Left ventricle myocardium inferior (tissue), 1 donor: ENCODE results near the gene EEF2. TPM values are rescaled to one million over a fixed set of nuclear protein-coding genes. Genes with fewer than 3 reads are reported as not detected.
"Not testable (repeated sequence)": the region's sequence is repeated elsewhere in the genome, so short reads cannot be mapped to it uniquely, and the experiment has no call there.

Experiments
- DNase-seq: peaks from one replicate; pipeline ENCODE4 v3.0.0-alpha.2; 2020
- H3K27ac ChIP-seq: fragments of 200-600 bp; replicated peaks from 2 replicates; pipeline ENCODE4 v1.8.0; 2021
- H3K27me3 ChIP-seq: fragments of 200-600 bp; 2 replicates; pipeline ENCODE4 v1.8.0; 2021; ENCODE audit warnings: low read depth
- H3K36me3 ChIP-seq: fragments of 200-600 bp; 2 replicates; pipeline ENCODE4 v1.8.0; 2021
- H3K4me1 ChIP-seq: fragments of 200-600 bp; 2 replicates; pipeline ENCODE4 v1.8.0; 2021
- H3K4me3 ChIP-seq: fragments of 200-600 bp; 2 replicates; pipeline ENCODE4 v1.8.0; 2021; ENCODE audit warnings: mild to moderate bottlenecking, moderate library complexity
- H3K9me3 ChIP-seq: fragments of 200-600 bp; replicated peaks from 2 replicates; pipeline ENCODE4 v1.8.0; 2021
- intact Hi-C: fragments of 100-400 bp; cut with micrococcal nuclease; formaldehyde crosslinking; loops from one replicate; pipeline ENCODE4 v1.11.0; 2022
- total RNA-seq: library from RNA; stranded (reverse); fragmentation: NEBNext Ultra II Directional; extraction: Animal tissue kit (Norgen Biotek cat#: 25700); gene quantifications from one replicate; pipeline ENCODE4 v1.2.1, GENCODE V29; 2021
- TF ChIP-seq, protein P1 (sequence below): fragments of 200-600 bp; IDR thresholded peaks from 2 replicates; pipeline ENCODE4 v1.8.0; 2021; ENCODE audit warnings: antibody characterized with exemption, mild to moderate bottlenecking, borderline replicate concordance
- donor health status: DM: no; HTN: yes; CAD: no; lungs with severe emphysema.

EEF2 gene
- total RNA-seq, 1 donor from 2014 or later = 2,303 TPM

DNA sequence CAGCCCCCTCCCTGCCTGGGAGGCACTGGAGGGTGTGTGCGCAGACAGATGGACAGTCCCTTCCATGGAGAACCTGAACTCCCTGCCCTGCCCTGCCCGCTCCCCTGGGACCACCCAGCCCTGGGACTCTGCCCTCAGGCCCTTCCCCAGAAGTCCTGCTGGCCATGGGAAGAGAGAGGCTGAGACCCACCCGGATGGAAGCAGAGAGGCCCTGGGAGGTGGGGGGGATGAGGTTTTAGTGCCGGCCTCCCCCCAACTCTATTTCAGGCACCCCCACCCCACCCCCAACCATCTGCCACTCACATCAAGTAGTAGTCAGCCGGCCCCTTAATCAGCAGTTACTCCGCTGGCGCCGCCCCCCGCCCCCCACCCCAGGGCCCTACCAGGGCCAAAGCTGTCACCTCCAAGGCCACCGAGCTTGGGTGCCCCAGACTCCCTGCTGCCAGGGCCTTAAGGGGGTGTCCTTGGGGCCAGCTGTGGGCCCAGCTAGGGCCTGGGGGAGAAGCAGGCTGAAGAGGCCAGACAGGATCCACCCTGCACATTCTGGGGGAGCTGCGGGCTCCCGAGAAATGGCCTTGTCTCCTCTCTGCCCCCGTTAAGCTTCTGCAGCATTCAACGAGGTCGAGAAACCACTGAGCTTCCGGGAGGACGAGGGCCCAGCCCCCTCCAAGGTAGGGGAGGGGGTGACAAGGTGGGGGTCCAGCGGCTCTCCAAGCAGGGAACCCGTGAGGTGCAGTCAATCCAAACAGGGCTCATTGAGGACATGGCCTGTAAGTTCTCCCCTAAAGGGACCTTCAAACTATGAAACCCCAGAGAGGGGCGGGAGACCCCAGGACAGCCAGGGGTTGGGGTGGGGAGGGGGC is 35.0 kb downstream of the EEF2 start:
- TF ChIP-seq, protein P1, sequence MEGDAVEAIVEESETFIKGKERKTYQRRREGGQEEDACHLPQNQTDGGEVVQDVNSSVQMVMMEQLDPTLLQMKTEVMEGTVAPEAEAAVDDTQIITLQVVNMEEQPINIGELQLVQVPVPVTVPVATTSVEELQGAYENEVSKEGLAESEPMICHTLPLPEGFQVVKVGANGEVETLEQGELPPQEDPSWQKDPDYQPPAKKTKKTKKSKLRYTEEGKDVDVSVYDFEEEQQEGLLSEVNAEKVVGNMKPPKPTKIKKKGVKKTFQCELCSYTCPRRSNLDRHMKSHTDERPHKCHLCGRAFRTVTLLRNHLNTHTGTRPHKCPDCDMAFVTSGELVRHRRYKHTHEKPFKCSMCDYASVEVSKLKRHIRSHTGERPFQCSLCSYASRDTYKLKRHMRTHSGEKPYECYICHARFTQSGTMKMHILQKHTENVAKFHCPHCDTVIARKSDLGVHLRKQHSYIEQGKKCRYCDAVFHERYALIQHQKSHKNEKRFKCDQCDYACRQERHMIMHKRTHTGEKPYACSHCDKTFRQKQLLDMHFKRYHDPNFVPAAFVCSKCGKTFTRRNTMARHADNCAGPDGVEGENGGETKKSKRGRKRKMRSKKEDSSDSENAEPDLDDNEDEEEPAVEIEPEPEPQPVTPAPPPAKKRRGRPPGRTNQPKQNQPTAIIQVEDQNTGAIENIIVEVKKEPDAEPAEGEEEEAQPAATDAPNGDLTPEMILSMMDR = no peak
- Histone ChIP-seq H3K27me3 (no peaks in the 10 kb centered on the region), H3K36me3 (no peaks in the 10 kb centered on the region), H3K4me3 (peak overlapping the region; percentile 74), H3K27ac (peak overlapping the region; percentile 95), H3K4me1 (peaks cover 79% of the 10 kb centered on the region), H3K9me3 (no peaks in the 10 kb centered on the region)
- DNase-seq = no peak
- intact Hi-C loops = no loop called here

DNA sequence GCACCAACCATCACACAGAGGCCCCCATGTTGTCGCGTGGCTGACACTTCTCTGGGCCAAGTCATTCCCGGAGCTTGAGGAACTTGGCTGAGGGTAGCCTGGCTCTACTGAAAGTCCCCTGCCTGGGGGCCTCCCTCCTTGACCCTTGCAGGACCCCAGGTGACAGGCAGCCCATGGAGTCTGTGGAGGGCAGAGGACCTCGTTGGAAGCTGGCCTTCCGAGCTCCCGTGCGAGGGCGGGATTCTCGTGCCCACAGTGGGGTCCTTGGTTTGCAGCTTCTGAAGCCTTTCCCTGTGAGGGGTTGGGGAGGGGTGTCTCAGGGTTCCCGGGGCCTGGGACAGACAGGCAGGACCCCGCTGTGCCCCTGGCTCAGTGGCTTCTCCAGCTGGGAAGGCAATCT is 36.0 kb downstream of the EEF2 start:
- TF ChIP-seq, protein P1 = no peak
- H3K9me3 ChIP-seq = no peaks in the 10 kb centered on the region
- H3K4me3 ChIP-seq = peak overlapping the region; percentile 74
- H3K4me1 ChIP-seq = peaks cover 82% of the 10 kb centered on the region
- DNase-seq = no peak
- intact Hi-C loops = no loop called here
- H3K27ac ChIP-seq = peak overlapping the region; percentile 95
- H3K27me3 ChIP-seq = no peaks in the 10 kb centered on the region
- no peaks in the 10 kb centered on the region for H3K36me3 ChIP-seq

DNA sequence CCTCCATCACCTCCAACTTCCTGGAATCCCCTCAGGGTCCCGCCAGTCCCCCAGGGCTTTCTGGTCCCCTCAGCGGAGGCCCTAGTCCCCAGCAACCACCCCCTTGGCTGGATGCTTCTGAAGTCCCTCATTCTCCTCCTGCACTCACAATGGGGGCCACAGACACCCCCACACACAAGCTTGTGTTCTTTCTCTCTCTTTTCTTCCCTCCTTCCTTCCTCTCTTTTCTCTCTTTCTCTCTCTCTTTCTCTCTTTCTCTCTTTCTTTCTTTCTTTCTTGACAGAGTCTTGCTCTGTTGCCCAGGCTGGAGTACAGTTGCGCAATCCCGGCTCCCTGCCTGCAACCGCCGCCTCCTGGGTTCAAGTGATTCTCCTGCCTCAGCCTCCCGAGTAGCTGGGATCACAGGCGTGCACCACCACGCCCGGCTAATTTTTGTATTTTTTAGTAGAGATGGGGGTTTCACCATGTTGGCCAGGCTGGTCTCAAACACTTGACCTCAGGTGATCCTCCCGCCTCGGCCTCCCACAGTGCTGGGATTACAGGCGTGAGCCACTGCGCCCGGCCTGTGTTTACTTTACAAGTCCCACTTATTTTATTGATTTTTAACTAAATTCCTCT is 37.8 kb downstream of the EEF2 start:
- DNase-seq, H3K36me3 ChIP-seq, H3K27me3 ChIP-seq, H3K9me3 ChIP-seq, intact Hi-C loops: not testable (repeated sequence)
- Histone ChIP-seq H3K4me3 (peak overlapping the region; percentile 74), H3K4me1 (peaks cover 82% of the 10 kb centered on the region), H3K27ac (peak overlapping the region; percentile 23)

DNA sequence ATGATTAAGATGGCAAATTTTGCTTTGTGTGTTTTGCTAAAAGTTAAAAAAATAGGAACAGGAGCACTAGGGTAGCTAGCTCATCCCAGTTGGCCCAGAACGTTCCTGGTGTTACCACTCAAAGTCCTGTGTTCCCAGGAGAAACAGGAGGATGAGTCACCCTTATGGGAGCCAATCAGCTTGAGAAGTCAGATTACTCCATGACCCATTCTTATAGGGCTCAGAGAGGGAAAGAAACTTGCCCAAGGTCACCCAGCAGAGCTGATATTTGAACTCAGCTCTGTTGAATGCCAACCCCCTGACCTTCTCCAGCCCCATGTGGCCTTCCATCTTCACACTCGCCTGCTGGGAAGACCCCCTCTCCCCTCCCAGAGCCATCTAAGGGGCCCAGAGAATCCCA is 39.4 kb downstream of the EEF2 start:
- H3K9me3 ChIP-seq = no peaks in the 10 kb centered on the region
- H3K27me3 ChIP-seq = no peaks in the 10 kb centered on the region
- DNase-seq = no peak
- peaks cover 6% of the 10 kb centered on the region for H3K36me3 ChIP-seq
- H3K27ac ChIP-seq = peak overlapping the region; percentile 84
- H3K4me1 ChIP-seq = peaks cover 74% of the 10 kb centered on the region
- TF ChIP-seq, protein P1 = no peak
- H3K4me3 ChIP-seq = peak overlapping the region; percentile 2
- intact Hi-C loops = no loop called here

DNA sequence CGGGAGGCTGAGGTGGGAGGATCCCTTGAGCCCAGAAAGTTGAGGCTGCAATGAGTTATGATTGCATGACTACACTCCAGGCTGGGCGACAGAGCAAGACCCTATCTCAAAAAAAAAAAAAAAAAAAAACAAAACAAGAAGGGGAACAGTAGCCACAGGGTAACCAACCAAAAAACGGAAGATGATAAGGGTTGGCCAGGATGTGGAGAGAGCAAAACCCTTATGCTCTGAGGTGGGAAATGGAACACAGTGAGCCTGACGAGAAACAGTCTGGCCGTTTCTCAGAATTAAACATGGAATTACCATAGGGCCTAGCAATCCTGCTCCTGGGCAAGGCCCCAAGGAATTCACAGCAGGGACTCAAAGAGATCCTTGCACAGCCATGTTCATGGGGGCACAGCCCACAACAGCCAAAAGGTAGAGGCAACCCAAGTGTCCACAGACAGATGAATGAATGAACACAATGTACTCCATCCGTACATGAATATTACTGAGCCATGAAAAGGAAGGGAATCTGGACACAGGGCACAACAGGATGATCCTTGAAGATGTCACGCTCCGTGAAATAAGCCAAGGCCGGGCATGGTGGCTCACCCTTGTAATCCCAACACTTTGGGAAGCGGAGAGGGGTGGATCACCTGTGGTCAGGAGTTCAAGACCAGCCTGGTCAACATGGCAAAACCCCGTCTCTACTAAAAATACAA is 41.1 kb downstream of the EEF2 start:
- TF ChIP-seq, protein P1 = no peak
- Histone ChIP-seq H3K27ac (peak overlapping the region; percentile 84), H3K4me1 (peaks cover 58% of the 10 kb centered on the region), H3K36me3 (peaks cover 6% of the 10 kb centered on the region), H3K27me3 (no peaks in the 10 kb centered on the region), H3K9me3 (no peaks in the 10 kb centered on the region), H3K4me3 (no peak overlapping the region)
- DNase-seq = no peak
- intact Hi-C loops = no loop called here
